Gastrocnemius medialis (tissue), 4 donors: ENCODE measurements around the gene EOLA2. TPM values are rescaled to one million over a fixed set of nuclear protein-coding genes. Genes with fewer than 3 reads are reported as not detected.
A peak's percentile ranks its signal among the peaks of the same experiment; 100 is the strongest.
"Not testable (repeated sequence)": the region's sequence is repeated elsewhere in the genome, so short reads cannot be mapped to it uniquely, and the experiment has no call there.

Experiments
- ATAC-seq, 2 donors: fragments of 150-250 bp; one replicate each; pipeline ENCODE4 v1.9.1; 2016
- DNase-seq, 2 donors: peaks; one replicate each; pipeline ENCODE4 v3.0.0-alpha.2; 2019
- H3K27ac ChIP-seq, 4 donors: fragments of 200-600 bp; sonication (generic); 1 replicate in 1 of 4; 2 replicates in 3 of 4; pipeline ENCODE4 v1.5.1; 2016 to 2018; ENCODE audit warnings: mild to moderate bottlenecking in 2 of 4, moderate library complexity in 1 of 4
- H3K27me3 ChIP-seq, 3 donors: fragments of 200-600 bp; sonication (generic) in 2 of 3; 1 replicate in 1 of 3; 2 replicates in 2 of 3; pipeline versions ENCODE4 v1.5.1 to v1.6.0; 2016 to 2019; ENCODE audit warnings: mild to moderate bottlenecking in 1 of 3, moderate library complexity in 1 of 3
- H3K36me3 ChIP-seq, 2 donors: fragments of 200-600 bp; sonication (generic) in 1 of 2; one replicate each; pipeline ENCODE4 v1.5.1; 2017 to 2018
- H3K4me1 ChIP-seq, 2 donors: fragments of 200-600 bp; sonication (generic) in 1 of 2; one replicate each; pipeline ENCODE4 v1.5.1; 2016 to 2017; ENCODE audit warnings: mild to moderate bottlenecking in 2 of 2
- H3K4me3 ChIP-seq, 4 donors: fragments of 200-600 bp; sonication (generic) in 3 of 4; 1 replicate in 1 of 4; 2 replicates in 3 of 4; pipeline ENCODE4 v1.5.1; 2016 to 2019; ENCODE audit warnings: mild to moderate bottlenecking in 2 of 4
- H3K9me3 ChIP-seq, 3 donors: fragments of 200-600 bp; sonication (generic) in 2 of 3; 1 replicate in 1 of 3; 2 replicates in 2 of 3; pipeline ENCODE4 v1.5.1; 2016 to 2019
- POLR2A ChIP-seq, 2 donors: fragments of 450-650 bp; IDR thresholded peaks; one replicate each; pipeline ENCODE4 v1.6.1; 2017; ENCODE audit warnings: antibody characterized with exemption in 2 of 2, mild to moderate bottlenecking in 2 of 2, moderate library complexity in 2 of 2
- in situ Hi-C, 4 donors: fragments of 200-750 bp; cut with MboI; loops; one replicate each; pipeline versions ENCODE4 v1.15.0 to v1.8.0; 2017; ENCODE audit warnings: low sequenced_read_pairs in 4 of 4
- intact Hi-C: fragments of 100-400 bp; cut with DNase I; formaldehyde crosslinking; loops from one replicate; pipeline ENCODE4 v1.15.1; 2023; ENCODE audit warnings: low total_unique reads
- total RNA-seq, 4 donors: library from RNA; depleted of rRNA; stranded (reverse); fragments of >200 nt; gene quantifications; one replicate each; pipeline versions ENCODE4 v1.1.0 to v1.2.3, GENCODE V29; 2016
- TF ChIP-seq, protein P1 (sequence below), 5 experiments: fragments of 450-650 bp in 3 of 5; fragments of 200-600 bp in 2 of 5; sonication (generic) in 2 of 5; IDR thresholded peaks in 4 of 5; conservative IDR thresholded peaks in 1 of 5; 1 replicate in 4 of 5; 2 replicates in 1 of 5; pipeline ENCODE4 v1.5.1; 2016 to 2019; ENCODE audit warnings: antibody characterized with exemption in 5 of 5, mild to moderate bottlenecking in 3 of 5, moderate library complexity in 3 of 5

EOLA2 gene
- total RNA-seq, 4 donors from 2014 or later: 7.2 to 17.1 (median 11.0) TPM

DNA sequence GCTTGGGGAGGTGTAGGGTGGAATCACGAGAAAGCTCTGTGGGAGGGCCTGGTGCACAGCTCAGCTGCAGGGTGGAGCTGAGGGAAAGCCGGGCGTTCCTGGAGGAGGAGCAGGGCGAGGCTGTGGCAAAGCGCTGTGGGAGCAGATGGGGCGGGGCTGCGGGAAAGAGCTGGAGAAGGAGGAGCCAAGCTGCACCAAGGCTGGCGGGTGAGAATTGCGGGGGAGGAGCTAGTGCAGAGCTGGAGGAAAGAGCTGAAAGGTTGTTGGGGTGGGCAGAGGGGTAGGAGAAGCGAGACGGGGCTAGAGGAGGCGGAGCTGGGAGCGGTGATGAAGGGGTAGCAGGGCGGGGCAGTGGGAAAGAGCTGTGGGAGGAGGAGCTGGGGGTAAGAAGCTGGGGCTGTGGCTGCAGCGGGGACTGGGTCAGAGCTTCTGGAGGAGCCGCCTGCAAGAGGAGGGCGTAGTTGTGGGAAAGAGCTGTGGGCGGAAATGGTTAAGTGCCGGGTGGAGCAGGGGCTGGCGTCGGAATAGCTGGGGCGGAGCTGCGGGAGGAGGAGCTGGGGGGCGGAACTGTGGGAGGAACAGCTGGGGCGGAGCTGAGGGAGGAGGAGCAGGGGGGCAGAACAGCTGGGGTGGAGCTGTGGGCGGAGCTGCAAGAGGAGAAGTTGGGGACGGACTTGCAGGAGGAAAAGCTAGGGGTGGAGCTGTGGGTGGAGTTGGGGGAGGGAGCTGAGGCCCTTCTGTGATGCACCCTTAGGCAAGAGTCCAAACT lies 1.8 kb upstream of the EOLA2 start:
- peak; percentile 92 to 97 for DNase-seq
- intact Hi-C loops (loop anchor here (10.0 kb wide), 2 partner anchors 425 to 625 kb away; partner anchors contain the start of genes MAMLD1 and MTM1), in situ Hi-C loops (no loop called here)
- Histone ChIP-seq H3K36me3 (no peaks in the 10 kb centered on the region), H3K27ac (peak overlapping the region; percentile 90 to 96 (median 93)), H3K27me3 (no peaks in the 10 kb centered on the region), H3K9me3 (no peaks in the 10 kb centered on the region), H3K4me1 (peaks cover 6 to 7% of the 10 kb centered on the region in 2 donors), H3K4me3 (peak overlapping the region; percentile 56 to 84 (median 64))
- ATAC-seq: peak; percentile 66 to 73
- TF ChIP-seq, protein P1, sequence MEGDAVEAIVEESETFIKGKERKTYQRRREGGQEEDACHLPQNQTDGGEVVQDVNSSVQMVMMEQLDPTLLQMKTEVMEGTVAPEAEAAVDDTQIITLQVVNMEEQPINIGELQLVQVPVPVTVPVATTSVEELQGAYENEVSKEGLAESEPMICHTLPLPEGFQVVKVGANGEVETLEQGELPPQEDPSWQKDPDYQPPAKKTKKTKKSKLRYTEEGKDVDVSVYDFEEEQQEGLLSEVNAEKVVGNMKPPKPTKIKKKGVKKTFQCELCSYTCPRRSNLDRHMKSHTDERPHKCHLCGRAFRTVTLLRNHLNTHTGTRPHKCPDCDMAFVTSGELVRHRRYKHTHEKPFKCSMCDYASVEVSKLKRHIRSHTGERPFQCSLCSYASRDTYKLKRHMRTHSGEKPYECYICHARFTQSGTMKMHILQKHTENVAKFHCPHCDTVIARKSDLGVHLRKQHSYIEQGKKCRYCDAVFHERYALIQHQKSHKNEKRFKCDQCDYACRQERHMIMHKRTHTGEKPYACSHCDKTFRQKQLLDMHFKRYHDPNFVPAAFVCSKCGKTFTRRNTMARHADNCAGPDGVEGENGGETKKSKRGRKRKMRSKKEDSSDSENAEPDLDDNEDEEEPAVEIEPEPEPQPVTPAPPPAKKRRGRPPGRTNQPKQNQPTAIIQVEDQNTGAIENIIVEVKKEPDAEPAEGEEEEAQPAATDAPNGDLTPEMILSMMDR (IDR thresholded peaks at IDR 0.05 in 4 of 5, conservative IDR thresholded peaks at IDR 0.05 in 1 of 5): no peak
- peak; percentile 36 to 37 for TF ChIP-seq POLR2A (IDR thresholded peaks at IDR 0.05)

DNA sequence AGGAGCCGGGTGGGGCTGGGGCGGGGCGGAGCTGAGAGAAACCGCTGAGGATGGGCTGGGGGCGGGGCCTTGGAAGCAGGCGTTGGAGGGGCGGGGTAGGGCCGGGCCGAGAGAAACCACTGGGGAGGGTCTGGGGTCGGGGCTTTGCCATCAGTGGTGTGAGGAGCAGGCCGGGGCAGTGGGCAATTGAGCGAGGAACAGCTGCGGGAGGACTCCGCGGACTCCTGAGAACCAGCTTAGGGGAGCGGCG lies 1.3 kb upstream of the EOLA2 start:
- TF ChIP-seq, protein P1 (IDR thresholded peaks at IDR 0.05 in 4 of 5, conservative IDR thresholded peaks at IDR 0.05 in 1 of 5): no peak
- TF ChIP-seq POLR2A (IDR thresholded peaks at IDR 0.05): no peak
- DNase-seq: no peak
- no peaks in the 10 kb centered on the region for H3K36me3 ChIP-seq
- peak overlapping the region; percentile 90 to 96 (median 93) for H3K27ac ChIP-seq
- peaks cover 6 to 7% of the 10 kb centered on the region in 2 donors for H3K4me1 ChIP-seq
- no peaks in the 10 kb centered on the region for H3K9me3 ChIP-seq
- peak; percentile 16 to 38 for ATAC-seq
- H3K27me3 ChIP-seq: no peaks in the 10 kb centered on the region
- peak overlapping the region; percentile 56 to 84 (median 64) for H3K4me3 ChIP-seq
- in situ Hi-C loops: no loop called here
- intact Hi-C loops: loop anchor here (10.0 kb wide), 1 partner anchor 425 kb away; the partner anchor contains the start of gene MAMLD1

DNA sequence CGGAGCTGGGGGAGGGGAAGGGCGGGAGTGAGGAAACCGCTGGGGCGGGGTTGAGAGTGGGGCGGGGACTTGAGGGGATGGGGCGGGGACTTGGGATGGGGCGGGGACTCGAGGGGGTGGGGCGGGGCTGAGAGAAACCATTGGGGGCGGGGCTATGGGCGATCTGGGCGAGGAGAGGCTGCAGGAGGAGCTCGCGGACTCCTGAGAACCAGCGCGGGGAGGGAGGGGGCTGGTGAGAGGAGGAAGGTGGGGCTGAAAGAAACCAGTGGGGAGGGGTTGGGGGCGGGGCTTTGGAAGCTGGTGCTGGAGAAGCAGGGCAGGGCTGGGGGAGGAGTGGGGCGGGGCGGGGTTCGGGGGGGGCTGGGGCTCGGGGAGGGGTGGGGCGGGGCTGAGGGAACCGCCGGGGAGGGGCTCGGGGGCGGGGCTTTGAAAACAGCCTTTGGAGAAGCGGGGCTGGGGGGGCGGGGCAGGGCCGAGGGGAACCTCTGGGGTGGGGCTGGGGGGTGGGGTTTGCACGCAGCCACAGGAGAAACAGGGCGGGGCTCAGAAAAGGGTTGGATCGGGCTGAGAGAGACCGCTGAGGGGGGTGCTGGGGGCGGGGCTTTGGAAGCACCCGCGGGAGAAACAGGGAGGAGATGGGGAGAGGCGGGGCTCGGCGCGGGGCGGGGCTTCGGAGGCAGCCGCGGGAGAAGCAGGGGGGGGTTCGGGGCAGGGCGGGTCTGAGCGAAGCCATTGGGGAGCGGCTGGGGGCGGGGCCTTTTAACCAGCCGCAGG lies 777 bp upstream of the EOLA2 start:
- TF ChIP-seq, protein P1 (IDR thresholded peaks at IDR 0.05 in 4 of 5, conservative IDR thresholded peaks at IDR 0.05 in 1 of 5): no peak
- no peak for TF ChIP-seq POLR2A (IDR thresholded peaks at IDR 0.05)
- H3K9me3 ChIP-seq: no peaks in the 10 kb centered on the region
- in situ Hi-C loops: no loop called here
- intact Hi-C loops: loop anchor here (10.0 kb wide), 1 partner anchor 426 kb away; the partner anchor contains the start of gene MAMLD1
- peaks cover 6 to 7% of the 10 kb centered on the region in 2 donors for H3K4me1 ChIP-seq
- H3K27ac ChIP-seq: peak overlapping the region; percentile 90 to 96 (median 93)
- H3K4me3 ChIP-seq: peak overlapping the region; percentile 56 to 84 (median 73)
- ATAC-seq (peak; percentile 34 to 35), DNase-seq (peak; percentile 91 to 94)
- H3K27me3 ChIP-seq: no peaks in the 10 kb centered on the region
- H3K36me3 ChIP-seq: no peaks in the 10 kb centered on the region

DNA sequence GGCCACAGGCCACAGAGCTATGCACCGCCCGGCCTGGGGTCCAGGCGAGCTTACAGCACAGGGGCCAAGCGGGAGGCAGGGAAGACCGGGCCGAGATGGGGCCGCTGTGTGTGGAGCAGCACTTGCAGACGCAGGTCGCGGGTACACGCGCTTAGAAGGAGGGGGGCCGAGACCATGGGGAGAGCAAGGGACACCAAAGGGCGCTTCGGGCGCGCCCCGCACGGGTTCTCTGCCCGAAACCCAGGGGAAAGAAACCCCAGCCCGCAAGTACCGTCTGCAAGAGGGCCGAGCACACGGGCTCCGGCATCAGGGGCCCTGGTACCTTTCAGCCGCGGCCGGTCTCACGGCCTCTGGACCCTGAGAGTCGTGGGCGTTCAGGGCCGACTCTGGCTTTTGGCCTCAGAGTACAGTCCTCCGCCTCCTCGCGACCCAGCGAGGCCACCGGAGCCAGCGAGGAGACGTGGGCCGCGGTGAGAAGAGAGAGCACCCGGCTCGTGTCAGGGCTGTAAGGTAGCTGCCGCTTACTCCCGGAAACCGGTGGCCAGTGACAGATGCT lies 342 bp downstream of the EOLA2 start:
- no peak for ATAC-seq

DNA sequence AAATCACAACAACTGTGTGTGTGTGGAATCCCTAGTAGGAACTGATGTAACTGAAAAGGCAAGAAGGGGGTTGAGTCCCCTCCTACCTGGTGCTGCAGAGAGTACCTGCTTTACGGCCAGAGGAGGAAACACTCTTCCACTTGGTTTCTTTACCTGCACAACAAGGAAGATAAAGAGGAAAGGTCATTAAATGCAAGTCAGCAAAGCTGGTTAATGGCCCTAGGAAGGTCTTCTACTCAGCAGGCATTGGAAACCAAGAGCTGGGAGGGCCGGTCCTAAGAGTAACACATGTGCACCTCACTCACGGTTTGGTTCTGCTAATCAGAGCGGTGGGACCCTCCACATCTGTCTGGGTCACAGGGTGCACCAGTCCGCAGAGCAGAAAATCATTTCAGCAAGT lies 963 bp downstream of the EOLA2 start:
- H3K27me3 ChIP-seq, ATAC-seq, H3K9me3 ChIP-seq, DNase-seq, in situ Hi-C loops, H3K36me3 ChIP-seq, H3K4me1 ChIP-seq: not testable (repeated sequence)
- H3K4me3 ChIP-seq: peak overlapping the region; percentile 69 to 84 (median 74)
- intact Hi-C loops: loop anchor here (10.0 kb wide), 1 partner anchor 427 kb away; the partner anchor contains the start of gene MAMLD1
- peak overlapping the region; percentile 90 to 96 (median 92) for H3K27ac ChIP-seq

More for the DNA sequence above, 342 bp downstream of the EOLA2 start:
- in situ Hi-C loops: no loop called here
- no peak for TF ChIP-seq POLR2A (IDR thresholded peaks at IDR 0.05)
- TF ChIP-seq, protein P1 (IDR thresholded peaks at IDR 0.05 in 4 of 5, conservative IDR thresholded peaks at IDR 0.05 in 1 of 5): no peak
- H3K27ac ChIP-seq: peak overlapping the region; percentile 90 to 96 (median 92)
- peaks cover 6 to 7% of the 10 kb centered on the region in 2 donors for H3K4me1 ChIP-seq
- H3K4me3 ChIP-seq: peak overlapping the region; percentile 69 to 84 (median 74)
- intact Hi-C loops: loop anchor here (10.0 kb wide), 1 partner anchor 427 kb away; the partner anchor contains the start of gene MAMLD1
- no peaks in the 10 kb centered on the region for H3K27me3 ChIP-seq
- H3K9me3 ChIP-seq: no peaks in the 10 kb centered on the region
- H3K36me3 ChIP-seq: no peaks in the 10 kb centered on the region
- DNase-seq: no peak

DNA sequence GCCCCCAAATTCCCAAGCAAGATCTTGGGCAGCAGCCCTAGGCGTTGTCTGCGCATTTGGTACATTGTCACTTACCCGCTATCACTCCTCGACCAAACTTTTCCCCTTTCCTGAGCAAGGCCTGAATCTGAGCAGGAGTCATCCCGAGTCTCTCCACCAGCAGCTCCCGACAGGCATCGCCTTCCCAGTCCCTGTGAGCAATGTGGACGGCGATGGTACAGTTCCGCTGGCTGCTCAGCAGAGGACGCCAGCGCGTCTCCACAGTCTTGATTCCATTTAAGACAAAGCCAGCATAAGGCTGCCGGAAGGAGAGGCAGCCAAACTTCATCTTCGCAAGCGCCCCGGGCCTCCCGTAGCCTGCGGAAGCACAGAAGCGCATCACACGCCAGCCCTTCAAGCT lies 4.7 kb downstream of the EOLA2 start:
- intact Hi-C loops: loop anchor here (10.0 kb wide), 1 partner anchor 431 kb away; the partner anchor contains the start of gene MAMLD1
- H3K4me1 ChIP-seq, H3K27me3 ChIP-seq, ATAC-seq, in situ Hi-C loops, H3K36me3 ChIP-seq, H3K4me3 ChIP-seq, H3K9me3 ChIP-seq, H3K27ac ChIP-seq, DNase-seq: not testable (repeated sequence)

DNA sequence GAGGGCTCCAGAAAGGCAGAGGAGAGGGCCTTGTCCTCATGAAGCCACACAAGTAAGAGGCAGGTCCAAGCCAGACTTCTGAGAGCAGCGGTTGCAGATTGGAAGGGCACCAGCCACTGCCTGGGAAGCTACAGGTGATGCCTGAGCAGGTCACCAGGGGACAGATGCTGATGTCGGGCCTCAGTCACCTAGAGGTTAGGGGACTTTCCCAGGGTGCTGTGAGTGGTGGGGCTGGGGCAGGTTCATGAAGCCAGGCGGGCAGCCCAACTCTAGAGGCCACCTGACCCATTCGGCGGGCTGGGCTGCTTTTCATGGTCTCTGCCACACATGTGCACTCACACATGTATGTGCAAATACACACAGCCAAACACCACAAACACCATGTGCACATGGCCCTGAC lies 5.3 kb downstream of the EOLA2 start:
- H3K36me3 ChIP-seq, H3K4me1 ChIP-seq, H3K4me3 ChIP-seq, H3K27me3 ChIP-seq, in situ Hi-C loops, DNase-seq, H3K27ac ChIP-seq, ATAC-seq, H3K9me3 ChIP-seq: not testable (repeated sequence)
- intact Hi-C loops: loop anchor here (10.0 kb wide), 1 partner anchor 432 kb away; the partner anchor contains the start of gene MAMLD1
